Endometrial microvascular endothelial cells (primary cell): ENCODE results near the gene RTN4RL1. TPM values are rescaled to one million over a fixed set of nuclear protein-coding genes. Genes with fewer than 3 reads are reported as not detected.

Experiments used
- in situ Hi-C: cut with HindIII; loops from 2 replicates; pipeline ENCODE4 v1.10.0; 2017; ENCODE audit warnings: low sequenced_read_pairs, low pct_unique_long_range_greater_than_20kb; ENCODE audit errors: inconsistent ontology term
- total RNA-seq: library from RNA; depleted of rRNA; stranded (reverse); fragments of >200 nt; gene quantifications from one replicate; pipeline ENCODE4 v1.2.3, GENCODE V29; 2015; ENCODE audit errors: inconsistent ontology term

The RTN4RL1 gene
- total RNA-seq, 1 donor from 2014 or later: not detected

GRCh38 chr17:1966274-1967086 is 58.7 kb downstream of the RTN4RL1 start:
- in situ Hi-C loops: no loop called here

GRCh38 chr17:1965556-1966273 is 59.4 kb downstream of the RTN4RL1 start:
- in situ Hi-C loops: no loop called here

GRCh38 chr17:1963250-1963649 is 61.9 kb downstream of the RTN4RL1 start:
- in situ Hi-C loops: no loop called here

GRCh38 chr17:1961189-1961588 is 63.9 kb downstream of the RTN4RL1 start:
- in situ Hi-C loops: no loop called here

GRCh38 chr17:1960545-1960912 is 64.6 kb downstream of the RTN4RL1 start:
- in situ Hi-C loops: no loop called here

GRCh38 chr17:1959871-1960544 is 65.1 kb downstream of the RTN4RL1 start:
- in situ Hi-C loops: no loop called here

GRCh38 chr17:1958134-1958881 is 66.8 kb downstream of the RTN4RL1 start:
- in situ Hi-C loops: no loop called here

- in situ Hi-C loops: no loop called here
Observed at GRCh38 chr17:1957037-1957436, 68.1 kb downstream of the RTN4RL1 start.

- in situ Hi-C loops: no loop called here
Observed at GRCh38 chr17:1956134-1956533, 69.0 kb downstream of the RTN4RL1 start.

- in situ Hi-C loops: no loop called here
Observed at GRCh38 chr17:1953831-1954230, 71.3 kb downstream of the RTN4RL1 start.

GRCh38 chr17:1951920-1952319 is 73.2 kb downstream of the RTN4RL1 start:
- in situ Hi-C loops: no loop called here

- in situ Hi-C loops: no loop called here
Observed at GRCh38 chr17:1949754-1950153, 75.4 kb downstream of the RTN4RL1 start.

- in situ Hi-C loops: no loop called here
Observed at GRCh38 chr17:1948517-1948825, 76.7 kb downstream of the RTN4RL1 start.

GRCh38 chr17:1947743-1948516 is 77.2 kb downstream of the RTN4RL1 start:
- in situ Hi-C loops: no loop called here

GRCh38 chr17:1947229-1947742 is 77.8 kb downstream of the RTN4RL1 start:
- in situ Hi-C loops: no loop called here

- in situ Hi-C loops: no loop called here
Observed at GRCh38 chr17:1946021-1946932, 78.9 kb downstream of the RTN4RL1 start.

GRCh38 chr17:1945621-1946020 is 79.5 kb downstream of the RTN4RL1 start:
- in situ Hi-C loops: no loop called here
